Neural cell (in vitro differentiated cells): Measurements from ENCODE around the gene CDK1. TPM values are rescaled to one million over a fixed set of nuclear protein-coding genes. Genes with fewer than 3 reads are reported as not detected.

Source experiments
- H2AFZ ChIP-seq: fragments of 200-600, 300-800 bp; sonication (generic), shearing (Covaris generic); 2 replicates; pipeline ENCODE4 v1.6.0; 2014; ENCODE audit warnings: low read depth, mild to moderate bottlenecking, antibody characterized with exemption, low read length, moderate library complexity
- H3F3A ChIP-seq: fragments of 200-600 bp; shearing (Covaris generic); 2 replicates; pipeline ENCODE4 v1.6.1; 2016; ENCODE audit warnings: mild to moderate bottlenecking, moderate library complexity, mixed read lengths, antibody characterized with exemption, low read length; ENCODE audit not compliant: insufficient read depth, poor library complexity, severe bottlenecking
- H3K27ac ChIP-seq: fragments of 200-600, 300-800 bp; sonication (generic), shearing (Covaris generic); 2 replicates; pipeline ENCODE4 v1.5.1; 2014; ENCODE audit warnings: mild to moderate bottlenecking, low read length, moderate library complexity
- H3K27me3 ChIP-seq: fragments of 300-800, 200-600 bp; sonication (generic), shearing (Covaris generic); 2 replicates; pipeline ENCODE4 v1.6.0; 2014; ENCODE audit warnings: mild to moderate bottlenecking, low read depth, low read length, moderate library complexity; ENCODE audit not compliant: insufficient read depth
- H3K36me3 ChIP-seq: fragments of 300-800, 200-600 bp; sonication (generic), shearing (Covaris generic); 2 replicates; pipeline ENCODE4 v1.5.1; 2014; ENCODE audit warnings: mild to moderate bottlenecking, antibody characterized with exemption, low read length, moderate library complexity; ENCODE audit not compliant: insufficient read depth
- H3K4me2 ChIP-seq: fragments of 300-800, 200-600 bp; sonication (generic), shearing (Covaris generic); 2 replicates; pipeline ENCODE4 v1.6.0; 2014; ENCODE audit warnings: mild to moderate bottlenecking, low read length
- H3K4me3 ChIP-seq: fragments of 300-800, 200-600 bp; sonication (generic), shearing (Covaris generic); 2 replicates; pipeline ENCODE4 v1.5.1; 2014; ENCODE audit warnings: mild to moderate bottlenecking, low read length, moderate library complexity
- H3K79me2 ChIP-seq: fragments of 200-600 bp; shearing (Covaris generic); replicated peaks from 2 replicates; pipeline ENCODE4 v1.6.0; 2014; ENCODE audit warnings: mild to moderate bottlenecking, low read length, moderate library complexity; ENCODE audit not compliant: insufficient read depth
- H3K9ac ChIP-seq: fragments of 300-800, 200-600 bp; sonication (generic), shearing (Covaris generic); 2 replicates; pipeline ENCODE4 v1.6.1; 2016; ENCODE audit warnings: mild to moderate bottlenecking, low read length, mixed read lengths
- H3K9me2 ChIP-seq: fragments of 200-600 bp; shearing (Covaris generic); 2 replicates; pipeline ENCODE4 v1.6.1; 2016; ENCODE audit warnings: mild to moderate bottlenecking, low read length, mixed read lengths; ENCODE audit not compliant: insufficient read depth
- H3K9me3 ChIP-seq: fragments of 200-600, 300-800 bp; sonication (generic), shearing (Covaris generic); 2 replicates; pipeline ENCODE4 v1.6.1; 2016; ENCODE audit warnings: mild to moderate bottlenecking, mixed run types, low read length, moderate library complexity, mixed read lengths
- H4K20me1 ChIP-seq: fragments of 200-600 bp; shearing (Covaris generic); 2 replicates; pipeline ENCODE4 v1.6.1; 2016; ENCODE audit warnings: mild to moderate bottlenecking, mixed run types; ENCODE audit not compliant: insufficient read depth
- CTCF ChIP-seq: fragments of 450-650 bp; IDR thresholded peaks from 2 replicates; pipeline ENCODE4 v1.5.1; 2014; ENCODE audit warnings: antibody characterized with exemption, mild to moderate bottlenecking, moderate library complexity; ENCODE audit not compliant: poor library complexity, severe bottlenecking
- EP300 ChIP-seq: fragments of 450-650 bp; conservative IDR thresholded peaks from 2 replicates; pipeline ENCODE4 v1.6.1; 2014; ENCODE audit warnings: antibody characterized with exemption, mild to moderate bottlenecking, moderate library complexity; ENCODE audit not compliant: poor library complexity, severe bottlenecking
- EZH2 ChIP-seq: fragments of 200-600, 300-800 bp; shearing (Covaris generic), sonication (generic); IDR thresholded peaks from 2 replicates; pipeline ENCODE4 v1.6.1; 2014; ENCODE audit warnings: antibody characterized with exemption, low read length, borderline replicate concordance, mild to moderate bottlenecking; ENCODE audit not compliant: insufficient read depth, poor library complexity, severe bottlenecking
- MXI1 ChIP-seq: fragments of 450-650 bp; conservative IDR thresholded peaks from 2 replicates; pipeline ENCODE4 v1.6.1; 2014; ENCODE audit warnings: antibody characterized with exemption, mild to moderate bottlenecking; ENCODE audit not compliant: poor library complexity, severe bottlenecking
- POLR2AphosphoS5 ChIP-seq: IDR thresholded peaks from 2 replicates; pipeline ENCODE4 v1.6.1; 2012
- RAD21 ChIP-seq: fragments of 450-650 bp; conservative IDR thresholded peaks from 2 replicates; pipeline ENCODE4 v1.6.1; 2014; ENCODE audit warnings: antibody characterized with exemption, mild to moderate bottlenecking, moderate library complexity
- SMC3 ChIP-seq: fragments of 450-650 bp; conservative IDR thresholded peaks from 2 replicates; pipeline ENCODE4 v1.6.1; 2014; ENCODE audit warnings: antibody characterized with exemption, mild to moderate bottlenecking, moderate library complexity; ENCODE audit not compliant: poor library complexity
- TAF1 ChIP-seq: IDR thresholded peaks from 2 replicates; pipeline ENCODE4 v1.6.1; 2012; ENCODE audit warnings: low read depth
- polyA plus RNA-seq: library from polyadenylated mRNA; depleted of rRNA; stranded (reverse); fragments of >200 nt; gene quantifications from 2 replicates; pipeline ENCODE4 v1.2.3, GENCODE V29; 2014
- TF ChIP-seq, protein P1 (sequence below): IDR thresholded peaks from 2 replicates; pipeline ENCODE4 v1.6.1; 2012; ENCODE audit warnings: borderline replicate concordance

CDK1 gene
- polyA plus RNA-seq, 1 donor from 2014 or later = 4.0 TPM

DNA sequence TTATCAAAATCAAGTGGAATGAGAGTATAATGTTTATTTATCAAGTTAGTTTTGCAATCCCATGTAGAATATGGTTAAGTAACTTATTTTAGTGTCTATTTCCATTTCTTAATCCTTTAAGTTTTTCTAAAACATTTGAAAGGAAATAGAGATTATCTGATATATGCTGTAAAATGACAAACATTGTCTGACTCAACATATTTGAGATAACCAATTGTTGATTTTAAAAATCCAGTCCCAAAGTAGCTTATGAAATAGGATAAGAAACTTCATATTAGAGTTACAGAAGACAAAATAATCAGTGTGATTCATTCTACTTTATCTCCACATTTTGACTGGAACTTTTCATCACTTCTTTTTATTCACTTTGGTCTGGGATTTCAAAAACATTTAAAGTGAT lies 38.7 kb upstream of the CDK1 start:
- Histone ChIP-seq H3F3A (no peaks in the 10 kb centered on the region), H3K9me2 (no peaks in the 10 kb centered on the region), H3K4me2 (no peak overlapping the region), H3K79me2 (no peaks in the 10 kb centered on the region), H3K9ac (no peak overlapping the region), H3K27me3 (peaks cover 15% of the 10 kb centered on the region), H2AFZ (no peak overlapping the region), H3K4me3 (no peak overlapping the region), H3K27ac (no peak overlapping the region), H3K9me3 (no peaks in the 10 kb centered on the region), H3K36me3 (no peaks in the 10 kb centered on the region), H4K20me1 (no peaks in the 10 kb centered on the region)
- TF ChIP-seq EP300 (no peak), POLR2AphosphoS5 (no peak), EZH2 (no peak), TAF1 (no peak), RAD21 (no peak), CTCF (no peak), MXI1 (no peak), SMC3 (no peak)
- TF ChIP-seq, protein P1, sequence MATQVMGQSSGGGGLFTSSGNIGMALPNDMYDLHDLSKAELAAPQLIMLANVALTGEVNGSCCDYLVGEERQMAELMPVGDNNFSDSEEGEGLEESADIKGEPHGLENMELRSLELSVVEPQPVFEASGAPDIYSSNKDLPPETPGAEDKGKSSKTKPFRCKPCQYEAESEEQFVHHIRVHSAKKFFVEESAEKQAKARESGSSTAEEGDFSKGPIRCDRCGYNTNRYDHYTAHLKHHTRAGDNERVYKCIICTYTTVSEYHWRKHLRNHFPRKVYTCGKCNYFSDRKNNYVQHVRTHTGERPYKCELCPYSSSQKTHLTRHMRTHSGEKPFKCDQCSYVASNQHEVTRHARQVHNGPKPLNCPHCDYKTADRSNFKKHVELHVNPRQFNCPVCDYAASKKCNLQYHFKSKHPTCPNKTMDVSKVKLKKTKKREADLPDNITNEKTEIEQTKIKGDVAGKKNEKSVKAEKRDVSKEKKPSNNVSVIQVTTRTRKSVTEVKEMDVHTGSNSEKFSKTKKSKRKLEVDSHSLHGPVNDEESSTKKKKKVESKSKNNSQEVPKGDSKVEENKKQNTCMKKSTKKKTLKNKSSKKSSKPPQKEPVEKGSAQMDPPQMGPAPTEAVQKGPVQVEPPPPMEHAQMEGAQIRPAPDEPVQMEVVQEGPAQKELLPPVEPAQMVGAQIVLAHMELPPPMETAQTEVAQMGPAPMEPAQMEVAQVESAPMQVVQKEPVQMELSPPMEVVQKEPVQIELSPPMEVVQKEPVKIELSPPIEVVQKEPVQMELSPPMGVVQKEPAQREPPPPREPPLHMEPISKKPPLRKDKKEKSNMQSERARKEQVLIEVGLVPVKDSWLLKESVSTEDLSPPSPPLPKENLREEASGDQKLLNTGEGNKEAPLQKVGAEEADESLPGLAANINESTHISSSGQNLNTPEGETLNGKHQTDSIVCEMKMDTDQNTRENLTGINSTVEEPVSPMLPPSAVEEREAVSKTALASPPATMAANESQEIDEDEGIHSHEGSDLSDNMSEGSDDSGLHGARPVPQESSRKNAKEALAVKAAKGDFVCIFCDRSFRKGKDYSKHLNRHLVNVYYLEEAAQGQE = no peak

- no peaks in the 10 kb centered on the region for H4K20me1 ChIP-seq
- H3K9ac ChIP-seq = no peak overlapping the region
- H3F3A ChIP-seq = no peaks in the 10 kb centered on the region
- no peaks in the 10 kb centered on the region for H3K9me2 ChIP-seq
- H3K27ac ChIP-seq = no peak overlapping the region
- H3K9me3 ChIP-seq = no peaks in the 10 kb centered on the region
- H2AFZ ChIP-seq = no peak overlapping the region
- no peaks in the 10 kb centered on the region for H3K79me2 ChIP-seq
- H3K4me3 ChIP-seq = no peak overlapping the region
- TF ChIP-seq POLR2AphosphoS5 (no peak), CTCF (no peak), TAF1 (no peak), EZH2 (no peak), RAD21 (no peak), SMC3 (no peak), MXI1 (no peak), EP300 (no peak)
- TF ChIP-seq, protein P1 = no peak
- no peak overlapping the region for H3K4me2 ChIP-seq
- H3K27me3 ChIP-seq = no peaks in the 10 kb centered on the region
- no peaks in the 10 kb centered on the region for H3K36me3 ChIP-seq
Observed at GRCh38 chr10:60742512-60742911, 35.8 kb upstream of the CDK1 start.
